ENCODE data around the gene DNAJC7.

The DNAJC7 gene

GRCh38 chr17:41962111-41962510 is 55.1 kb downstream of the DNAJC7 start:
- no peak for DNase-seq (ENCODE audit: low spot score)
- in situ Hi-C loops (cut with MboI; ENCODE audit: low sequenced_read_pairs, unreplicated experiment): loop anchor here (10.0 kb wide), 1 partner anchor 153 kb away; the partner anchor contains the start of gene DHX58
- TF ChIP-seq, protein P1, sequence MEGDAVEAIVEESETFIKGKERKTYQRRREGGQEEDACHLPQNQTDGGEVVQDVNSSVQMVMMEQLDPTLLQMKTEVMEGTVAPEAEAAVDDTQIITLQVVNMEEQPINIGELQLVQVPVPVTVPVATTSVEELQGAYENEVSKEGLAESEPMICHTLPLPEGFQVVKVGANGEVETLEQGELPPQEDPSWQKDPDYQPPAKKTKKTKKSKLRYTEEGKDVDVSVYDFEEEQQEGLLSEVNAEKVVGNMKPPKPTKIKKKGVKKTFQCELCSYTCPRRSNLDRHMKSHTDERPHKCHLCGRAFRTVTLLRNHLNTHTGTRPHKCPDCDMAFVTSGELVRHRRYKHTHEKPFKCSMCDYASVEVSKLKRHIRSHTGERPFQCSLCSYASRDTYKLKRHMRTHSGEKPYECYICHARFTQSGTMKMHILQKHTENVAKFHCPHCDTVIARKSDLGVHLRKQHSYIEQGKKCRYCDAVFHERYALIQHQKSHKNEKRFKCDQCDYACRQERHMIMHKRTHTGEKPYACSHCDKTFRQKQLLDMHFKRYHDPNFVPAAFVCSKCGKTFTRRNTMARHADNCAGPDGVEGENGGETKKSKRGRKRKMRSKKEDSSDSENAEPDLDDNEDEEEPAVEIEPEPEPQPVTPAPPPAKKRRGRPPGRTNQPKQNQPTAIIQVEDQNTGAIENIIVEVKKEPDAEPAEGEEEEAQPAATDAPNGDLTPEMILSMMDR (IDR thresholded peaks at IDR 0.05; ENCODE audit: borderline replicate concordance, control extremely low read depth, extremely low read depth, insufficient read depth, missing control alignments): no peak

DNA sequence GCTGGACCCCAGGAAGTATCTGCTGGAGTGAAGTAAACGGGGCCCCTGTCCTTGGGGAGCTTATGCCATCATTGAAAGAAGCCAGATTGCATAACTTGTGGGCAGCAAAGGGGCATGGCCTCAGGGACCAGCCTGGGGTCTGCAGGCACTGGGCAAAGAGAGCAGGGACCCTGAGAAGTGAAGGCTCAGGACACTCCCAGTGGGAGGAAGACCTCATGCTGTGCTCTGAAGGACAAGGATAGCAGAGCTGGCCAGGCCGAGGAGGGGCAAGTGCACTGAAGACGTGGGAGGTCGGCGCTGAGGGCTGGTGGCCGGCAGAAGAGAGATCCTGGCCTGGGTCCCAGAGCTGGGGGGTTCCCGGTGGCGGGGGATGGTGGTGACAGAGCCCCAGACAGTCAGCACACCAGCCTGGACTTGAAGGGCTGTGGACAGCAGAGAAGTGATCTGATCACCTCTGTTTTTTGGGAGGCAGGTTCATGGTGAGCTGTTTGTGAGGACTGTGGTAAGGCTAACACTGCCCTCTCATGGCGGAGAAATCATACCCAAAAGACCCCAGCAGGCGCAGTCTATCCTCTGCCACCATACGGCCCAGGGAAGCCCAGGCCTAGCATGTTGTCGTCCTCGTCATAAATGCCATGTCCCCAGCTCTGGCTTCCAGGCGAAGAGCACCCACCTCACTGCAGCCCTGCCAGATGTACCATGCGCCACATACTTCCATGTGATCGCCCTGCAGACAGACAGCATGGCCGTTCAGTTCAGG is 57.7 kb downstream of the DNAJC7 start:
- in situ Hi-C loops (cut with MboI; ENCODE audit: low sequenced_read_pairs, unreplicated experiment): loop anchor here (10.0 kb wide), 1 partner anchor 155 kb away; the partner anchor contains the start of gene DHX58
- peak; percentile 65 for DNase-seq (ENCODE audit: low spot score)
- TF ChIP-seq, protein P1 (IDR thresholded peaks at IDR 0.05; ENCODE audit: borderline replicate concordance, control extremely low read depth, extremely low read depth, insufficient read depth, missing control alignments): no peak

GRCh38 chr17:41959030-41959335 is 58.3 kb downstream of the DNAJC7 start:
- in situ Hi-C loops (cut with MboI; ENCODE audit: low sequenced_read_pairs, unreplicated experiment): no loop called here
- no peak for DNase-seq (ENCODE audit: low spot score)
- TF ChIP-seq, protein P1 (IDR thresholded peaks at IDR 0.05; ENCODE audit: borderline replicate concordance, control extremely low read depth, extremely low read depth, insufficient read depth, missing control alignments): no peak

GRCh38 chr17:41957869-41958439 is 59.3 kb downstream of the DNAJC7 start:
- DNase-seq (ENCODE audit: low spot score): no peak
- TF ChIP-seq, protein P1 (IDR thresholded peaks at IDR 0.05; ENCODE audit: borderline replicate concordance, control extremely low read depth, extremely low read depth, insufficient read depth, missing control alignments): no peak
- in situ Hi-C loops (cut with MboI; ENCODE audit: low sequenced_read_pairs, unreplicated experiment): no loop called here

DNA sequence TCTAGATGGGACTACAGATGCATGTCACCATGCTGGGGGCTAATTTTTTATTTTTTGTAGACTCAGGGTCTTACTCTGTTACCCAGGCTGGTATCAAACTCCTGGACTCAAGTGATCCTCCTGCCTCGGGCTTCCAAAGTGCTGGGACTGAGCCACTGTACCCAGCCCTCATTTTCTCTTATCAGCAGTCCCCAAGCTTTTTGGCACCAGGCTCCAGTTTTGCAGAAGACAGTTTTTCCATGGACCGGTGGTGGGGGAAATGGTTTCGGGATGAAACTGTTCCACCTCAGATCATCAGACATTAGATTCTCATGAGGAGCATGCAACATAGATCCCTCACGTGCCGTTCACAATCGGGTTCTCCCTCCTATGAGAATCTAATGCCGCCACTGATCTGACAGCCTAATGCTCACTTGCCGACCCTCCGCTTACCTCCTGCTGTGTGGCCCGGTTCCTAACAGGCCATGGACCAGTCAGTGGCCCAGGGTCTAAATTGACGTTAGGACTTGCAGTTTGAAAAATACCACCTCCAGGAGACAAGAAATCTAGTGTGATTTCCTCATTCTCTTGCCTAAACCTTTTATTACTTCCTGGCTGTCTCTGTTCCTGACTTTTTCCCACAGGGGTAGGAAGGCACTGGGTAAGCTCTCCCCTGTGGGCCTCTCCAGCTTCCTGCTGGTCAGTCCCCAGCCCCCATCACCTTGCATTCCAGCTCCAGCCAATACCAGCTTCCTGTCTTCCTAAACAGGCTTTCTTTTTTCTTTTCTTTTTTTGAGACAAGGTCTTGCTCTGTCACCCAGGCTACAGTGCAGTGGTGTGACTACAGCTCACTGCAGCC is 60.0 kb downstream of the DNAJC7 start:
- in situ Hi-C loops (cut with MboI; ENCODE audit: low sequenced_read_pairs, unreplicated experiment): no loop called here
- no peak for DNase-seq (ENCODE audit: low spot score)
- TF ChIP-seq, protein P1 (IDR thresholded peaks at IDR 0.05; ENCODE audit: borderline replicate concordance, control extremely low read depth, extremely low read depth, insufficient read depth, missing control alignments): no peak

- TF ChIP-seq, protein P1 (IDR thresholded peaks at IDR 0.05; ENCODE audit: borderline replicate concordance, control extremely low read depth, extremely low read depth, insufficient read depth, missing control alignments): no peak
- in situ Hi-C loops (cut with MboI; ENCODE audit: low sequenced_read_pairs, unreplicated experiment): no loop called here
- no peak for DNase-seq (ENCODE audit: low spot score)
These were observed 60.7 kb downstream of the DNAJC7 start for GRCh38 chr17:41956522-41956921.

Data from GM13976 (cell line).